HG02970 (cell line): Measurements from ENCODE around the gene PPM1A.
A peak's percentile ranks its signal among the peaks of the same experiment; 100 is the strongest.
"Not testable (repeated sequence)": the region's sequence is repeated elsewhere in the genome, so short reads cannot be mapped to it uniquely, and the experiment has no call there.

Experiments used
- ATAC-seq: cut with Tn5 transposase; IDR thresholded peaks from one replicate; pipeline ENCODE4 v1.9.1; 2021; ENCODE audit warnings: mild to moderate bottlenecking, moderate library complexity, moderate number of reproducible peaks; ENCODE audit not compliant: unreplicated experiment, low FRiP score

PPM1A gene

DNA sequence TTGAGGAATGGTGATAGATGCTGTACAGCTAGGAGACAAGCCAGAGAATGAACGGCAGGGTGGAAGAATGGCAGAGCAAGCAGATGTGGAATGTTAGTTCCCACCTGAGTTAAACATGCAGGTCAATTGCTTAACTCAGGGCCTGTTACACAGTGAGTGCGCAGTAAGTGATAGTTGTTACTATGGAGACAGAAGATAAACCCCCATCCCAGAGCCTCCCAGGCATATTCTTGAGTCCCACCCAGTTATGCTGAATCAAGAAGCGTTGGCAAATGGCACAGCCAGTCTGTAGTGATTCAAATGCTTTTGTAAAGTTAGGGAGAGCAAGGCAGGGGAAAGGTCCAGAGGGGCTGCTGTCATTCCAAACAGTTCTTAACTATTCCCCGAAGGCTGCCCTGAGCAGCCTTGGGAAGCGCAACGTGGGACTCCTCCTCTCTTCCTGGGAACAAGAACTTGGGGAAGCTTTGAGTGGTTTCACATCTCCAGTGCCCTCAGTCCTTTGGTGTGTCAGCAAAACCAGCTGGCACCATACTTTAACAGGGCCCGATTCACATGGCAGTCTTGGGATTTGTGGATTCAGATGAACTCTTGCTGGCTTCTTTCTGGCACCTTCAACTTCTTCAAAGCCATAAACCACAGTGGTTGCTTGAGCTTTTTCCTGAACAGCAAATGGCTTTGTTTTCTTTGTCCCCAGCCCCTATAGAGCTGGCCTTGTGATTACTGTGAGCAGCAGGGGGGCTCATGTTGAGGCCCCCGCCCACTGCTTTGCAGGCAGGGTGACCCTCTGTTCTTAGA, 66.4 kb downstream of the PPM1A start:
- no peak for ATAC-seq

DNA sequence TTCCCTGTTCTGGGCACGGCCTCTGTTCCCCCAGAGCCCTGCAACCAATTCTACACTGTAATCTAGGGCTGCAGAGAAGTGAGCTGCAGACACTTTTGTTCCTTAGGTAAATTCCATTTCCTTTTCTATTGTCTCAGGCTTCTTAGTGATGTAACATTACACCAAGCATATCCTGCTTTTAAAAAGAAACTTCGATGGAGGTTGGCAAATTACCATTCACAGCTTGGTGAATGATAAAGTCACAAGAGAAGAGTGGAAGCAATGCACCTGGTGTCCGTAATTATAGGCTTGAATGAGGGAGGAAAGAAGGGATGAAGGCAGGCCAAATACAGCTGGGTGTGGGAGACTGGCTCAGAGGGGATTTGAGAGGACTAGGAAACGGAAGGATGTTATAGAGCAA, 68.6 kb downstream of the PPM1A start:
- no peak for ATAC-seq

DNA sequence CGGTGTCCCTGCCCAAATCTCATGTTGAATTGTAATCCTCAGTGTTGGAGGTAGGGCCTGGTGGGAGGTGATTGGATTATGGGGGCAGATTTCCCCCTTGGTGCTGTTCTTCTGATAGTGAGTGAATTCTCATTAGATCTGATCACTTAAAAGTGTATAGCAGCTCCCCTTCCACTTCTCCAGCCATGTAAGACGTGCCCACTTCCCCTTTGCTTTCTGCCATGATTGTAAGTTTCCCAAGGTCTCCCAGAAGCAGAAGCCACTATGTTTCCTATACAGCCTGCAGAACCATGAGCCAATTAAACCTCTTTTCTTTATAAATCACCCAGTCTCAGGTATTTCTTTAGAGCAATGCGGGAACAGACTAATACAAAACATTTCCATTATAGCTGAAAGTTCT, 71.8 kb downstream of the PPM1A start:
- ATAC-seq, result not testable (repeated sequence)

- ATAC-seq, result no peak
Measured at GRCh38 chr14:60323199-60323896, 74.3 kb downstream of the PPM1A start.

DNA sequence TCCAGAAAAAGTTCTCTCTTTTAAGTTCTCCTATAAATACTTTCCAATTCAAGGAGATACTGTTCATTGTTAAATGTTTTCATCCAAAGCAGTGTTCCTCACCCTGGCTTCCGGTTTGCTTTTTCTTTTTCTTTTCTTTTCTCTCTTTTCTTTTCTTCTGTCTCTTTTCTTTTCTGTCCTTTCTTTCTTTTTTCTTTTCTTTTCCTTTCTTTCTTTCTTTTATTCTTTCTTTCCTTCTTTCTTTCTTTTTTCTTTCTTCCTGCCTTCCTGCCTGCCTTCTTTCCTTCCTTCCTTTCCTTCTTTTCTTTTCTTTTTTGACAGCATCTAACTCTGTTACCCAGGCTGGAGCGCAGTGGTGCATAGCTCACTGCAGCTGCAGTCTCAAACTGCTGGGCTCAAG, 75.8 kb downstream of the PPM1A start:
- ATAC-seq, result no peak

DNA sequence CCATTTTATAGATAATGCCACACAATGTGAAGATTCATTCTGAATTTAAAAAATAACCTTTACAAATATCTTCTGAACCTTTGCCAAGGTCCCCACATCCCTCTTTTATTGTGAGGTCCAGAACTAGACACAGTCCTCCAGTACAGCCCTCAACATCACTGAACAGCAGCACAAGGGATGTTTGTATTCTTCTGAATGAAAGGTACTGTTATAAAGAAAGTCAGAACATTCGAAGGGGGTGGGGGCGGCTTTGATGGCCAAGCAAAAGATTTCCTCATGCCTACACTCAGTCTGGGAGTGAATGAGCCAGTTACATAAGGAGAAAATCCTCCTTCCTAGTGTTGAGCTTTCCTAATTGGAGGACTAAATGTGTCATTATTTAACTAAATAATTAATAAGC, 77.3 kb downstream of the PPM1A start:
- no peak for ATAC-seq

GRCh38 chr14:60327447-60328331, 78.7 kb downstream of the PPM1A start:
- ATAC-seq, result peak; percentile 43

DNA sequence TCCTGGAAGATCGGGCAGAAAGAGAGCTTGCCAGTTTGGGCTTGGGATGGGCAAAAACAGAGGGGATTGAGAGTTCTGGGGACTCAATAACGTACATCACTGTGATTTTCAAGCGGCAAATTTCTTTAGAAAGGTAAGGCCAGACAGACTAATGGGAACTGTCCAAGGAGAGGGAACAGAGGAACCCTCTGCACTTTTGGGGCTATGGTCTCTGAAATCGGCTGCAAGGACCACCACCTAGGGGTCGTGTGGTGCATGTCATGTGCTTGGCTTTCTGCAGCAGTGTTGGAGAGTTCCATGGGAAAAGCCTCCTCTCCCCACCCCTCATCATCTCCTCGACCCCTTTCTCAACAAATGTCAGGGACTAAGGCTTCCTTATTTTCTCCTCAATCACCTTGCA, 79.6 kb downstream of the PPM1A start:
- ATAC-seq, result no peak

GRCh38 chr14:60329274-60329673, 80.3 kb downstream of the PPM1A start:
- no peak for ATAC-seq

- ATAC-seq, result peak; percentile 66
Measured at GRCh38 chr14:60331201-60332045, 82.4 kb downstream of the PPM1A start.

DNA sequence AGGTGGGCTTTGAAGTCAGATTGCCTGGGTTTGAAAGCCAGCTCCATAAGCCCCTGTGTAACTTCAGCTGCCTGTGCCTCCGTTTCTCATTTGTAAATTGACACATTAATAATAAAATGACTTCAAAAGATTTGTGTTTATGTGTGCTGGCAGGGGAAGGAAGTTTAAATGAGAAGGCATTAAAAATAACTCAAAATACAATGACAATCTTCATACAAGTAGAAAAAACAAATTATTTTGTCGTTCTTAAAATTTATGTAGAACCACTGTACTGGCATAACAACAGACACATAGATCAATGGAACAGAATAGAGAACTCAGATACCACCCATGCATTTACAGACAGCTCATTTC, 83.0 kb downstream of the PPM1A start:
- ATAC-seq, result no peak

GRCh38 chr14:60332869-60333268, 83.8 kb downstream of the PPM1A start:
- ATAC-seq, result no peak

DNA sequence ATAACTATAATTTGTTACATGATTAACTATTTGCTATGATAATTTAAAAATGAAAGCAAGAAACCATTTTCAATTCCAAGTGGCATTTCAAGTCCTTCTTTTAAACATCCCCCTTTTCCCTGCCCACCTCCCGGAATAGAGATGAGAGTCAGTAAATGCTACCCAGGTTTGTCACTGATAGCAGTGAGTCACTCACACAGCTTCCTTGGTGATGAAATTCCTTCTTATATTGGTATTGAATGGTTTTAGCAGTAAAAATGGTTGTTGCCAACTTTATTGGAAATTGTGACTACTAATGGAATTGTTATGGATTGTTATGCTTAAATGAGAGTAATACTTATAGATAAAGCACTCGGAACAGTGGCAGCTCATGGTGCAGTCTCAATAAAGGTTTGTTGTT, 90.5 kb downstream of the PPM1A start:
- ATAC-seq, result no peak

- no peak for ATAC-seq
Measured at GRCh38 chr14:60343571-60344071, 94.6 kb downstream of the PPM1A start.

GRCh38 chr14:60344751-60345150, 95.7 kb downstream of the PPM1A start:
- ATAC-seq, result no peak

DNA sequence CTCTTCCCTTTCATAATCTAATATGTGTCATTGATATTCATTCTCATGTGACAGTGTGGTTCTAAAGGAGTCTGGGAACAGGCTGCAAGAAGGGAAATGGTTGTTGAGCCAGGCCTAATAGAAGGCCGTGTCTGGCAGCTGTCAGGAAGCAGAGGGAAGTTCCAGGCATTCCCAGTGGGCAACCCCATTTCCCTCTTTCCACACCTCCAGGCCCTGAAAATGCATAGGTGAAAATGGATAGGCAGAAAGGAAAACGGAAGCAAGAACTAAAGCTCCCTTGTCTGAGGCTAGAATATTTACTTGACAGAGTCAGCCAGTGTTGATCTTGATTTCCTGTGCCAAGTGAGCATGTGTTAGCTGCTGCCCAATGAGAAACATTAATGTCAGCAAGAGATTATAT, 97.7 kb downstream of the PPM1A start:
- no peak for ATAC-seq

- no peak for ATAC-seq
Measured at GRCh38 chr14:60348211-60348610, 99.2 kb downstream of the PPM1A start.
